AG09319 (cell line): ENCODE results near the gene NTPCR.
"Not testable (repeated sequence)": the region's sequence is repeated elsewhere in the genome, so short reads cannot be mapped to it uniquely, and the experiment has no call there.

Experiments
- DNase-seq: peaks from one replicate; pipeline ENCODE4 v3.0.0-alpha.2; 2010; ENCODE audit warnings: low read depth; ENCODE audit errors: extremely low read depth
- CTCF ChIP-seq: IDR thresholded peaks from 2 replicates; pipeline ENCODE4 v1.5.1; 2011; ENCODE audit warnings: low read depth, mild to moderate bottlenecking, inconsistent platforms, low read length, moderate library complexity

NTPCR gene

GRCh38 chr1:232995189-232995588 lies 44.8 kb downstream of the NTPCR start:
- TF ChIP-seq CTCF: no peak
- no peak for DNase-seq

GRCh38 chr1:232996143-232996542 lies 45.7 kb downstream of the NTPCR start:
- no peak for TF ChIP-seq CTCF
- no peak for DNase-seq

- TF ChIP-seq CTCF: no peak
- DNase-seq: no peak
Measured at GRCh38 chr1:232998138-232998537, 47.7 kb downstream of the NTPCR start.

DNA sequence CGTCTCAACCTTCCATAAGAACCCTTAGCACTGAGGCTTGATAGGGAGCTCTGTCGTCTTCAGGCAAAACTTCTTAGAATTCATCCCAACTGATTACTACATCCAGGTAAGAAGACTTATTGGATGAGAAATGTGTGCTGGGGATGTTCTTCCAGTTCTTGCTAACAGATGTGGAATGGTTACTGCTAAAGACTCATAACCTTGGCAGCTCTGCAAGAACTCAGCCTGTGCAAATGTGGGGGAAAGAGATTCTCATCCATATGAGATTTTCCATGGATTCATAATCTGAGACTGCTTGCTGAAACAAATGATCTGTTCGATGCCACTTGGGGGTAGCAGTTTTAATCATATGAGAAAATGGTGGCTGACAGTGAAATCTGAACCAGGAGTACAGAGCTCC lies 48.2 kb downstream of the NTPCR start:
- DNase-seq: no peak
- TF ChIP-seq CTCF: no peak

GRCh38 chr1:232999956-233000625 lies 49.7 kb downstream of the NTPCR start:
- no peak for DNase-seq
- TF ChIP-seq CTCF: no peak

- not testable (repeated sequence) for DNase-seq
Measured at GRCh38 chr1:233003638-233004037, 53.2 kb downstream of the NTPCR start.

DNA sequence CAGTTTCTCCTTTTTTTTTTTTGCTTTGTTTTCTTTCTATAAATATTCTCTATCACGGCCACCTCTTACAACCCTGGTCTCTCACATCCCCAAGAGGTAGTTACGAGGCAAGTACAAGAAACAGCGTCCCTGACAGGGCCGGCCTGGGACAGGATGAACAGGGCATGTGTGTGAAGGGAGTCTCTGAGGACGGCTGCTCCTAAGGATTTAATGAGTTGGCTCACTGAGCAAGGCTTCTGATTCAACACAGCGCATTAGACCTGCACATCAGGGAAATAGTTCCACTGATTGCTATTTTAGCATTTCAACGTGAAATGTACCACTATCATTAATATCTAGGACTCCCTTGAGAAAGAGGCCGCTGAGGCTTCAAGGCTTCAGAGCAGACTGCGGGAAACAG lies 54.0 kb downstream of the NTPCR start:
- no peak for TF ChIP-seq CTCF
- DNase-seq: no peak

GRCh38 chr1:233005156-233005555 lies 54.7 kb downstream of the NTPCR start:
- no peak for DNase-seq
- no peak for TF ChIP-seq CTCF
